Testis (tissue), 3 donors: ENCODE data around the gene C6orf52. TPM values are rescaled to one million over a fixed set of nuclear protein-coding genes. Genes with fewer than 3 reads are reported as not detected.
A peak's percentile ranks its signal among the peaks of the same experiment; 100 is the strongest.
"Not testable (repeated sequence)": the region's sequence is repeated elsewhere in the genome, so short reads cannot be mapped to it uniquely, and the experiment has no call there.

Experiments
- DNase-seq: peaks from one replicate; pipeline ENCODE4 v3.0.0-alpha.2; 2019
- H3K27ac ChIP-seq, 2 donors: fragments of 200-600 bp; sonication (generic); one replicate each; pipeline ENCODE4 v1.5.1; 2019
- H3K27me3 ChIP-seq: fragments of 200-600 bp; sonication (generic); one replicate; pipeline ENCODE4 v1.5.1; 2019
- H3K36me3 ChIP-seq: fragments of 200-600 bp; sonication (generic); one replicate; pipeline ENCODE4 v1.5.1; 2017; ENCODE audit warnings: low read depth; ENCODE audit errors: missing control alignments
- H3K4me1 ChIP-seq: fragments of 200-600 bp; sonication (generic); one replicate; pipeline ENCODE4 v1.5.1; 2019
- H3K4me3 ChIP-seq, 2 donors: fragments of 200-600 bp; sonication (generic); one replicate each; pipeline ENCODE4 v1.5.1; 2017 to 2019
- H3K9me3 ChIP-seq: fragments of 200-600 bp; sonication (generic); one replicate; pipeline ENCODE4 v1.5.1; 2017
- POLR2A ChIP-seq: fragments of 450-650 bp; IDR thresholded peaks from one replicate; pipeline ENCODE4 v1.6.1; 2017; ENCODE audit warnings: antibody characterized with exemption, mild to moderate bottlenecking, moderate library complexity
- WGBS, 2 donors: methylation state at CpG; one replicate each; pipeline ENCODE4 v1.1.5; 2018; 5-methylcytosine and 5-hydroxymethylcytosine counted together
- intact Hi-C: fragments of 100-400 bp; cut with DNase I; formaldehyde crosslinking; loops from one replicate; pipeline ENCODE4 v1.15.1; 2023; ENCODE audit warnings: low total_unique reads
- polyA plus RNA-seq: library from polyadenylated mRNA; stranded (reverse); fragments of 350-450 nt; fragmentation: Illumina TruSeq; extraction: RNeasy Lipid Tissue Mini Kit (QIAGEN cat#74804); gene quantifications from one replicate; pipeline ENCODE4 v1.2.3, GENCODE V29; 2014; ENCODE audit warnings: low read depth, low replicate concordance; ENCODE audit not compliant: insufficient read depth
- total RNA-seq, 2 donors: library from RNA; depleted of rRNA; stranded (reverse); fragments of >200 nt; gene quantifications; one replicate each; pipeline ENCODE4 v1.2.3, GENCODE V29; 2016
- TF ChIP-seq, protein P1 (sequence below), 3 experiments: fragments of 450-650 bp in 2 of 3; fragments of 200-600 bp in 1 of 3; sonication (generic) in 1 of 3; IDR thresholded peaks; one replicate each; pipeline ENCODE4 v1.5.1; 2016 to 2019; ENCODE audit warnings: antibody characterized with exemption in 3 of 3, mild to moderate bottlenecking in 2 of 3, moderate library complexity in 1 of 3

C6orf52 gene
- total and polyA plus RNA-seq, 3 donors from 2014 or later: 7.9 to 21.7 (median 14.3) TPM

DNA sequence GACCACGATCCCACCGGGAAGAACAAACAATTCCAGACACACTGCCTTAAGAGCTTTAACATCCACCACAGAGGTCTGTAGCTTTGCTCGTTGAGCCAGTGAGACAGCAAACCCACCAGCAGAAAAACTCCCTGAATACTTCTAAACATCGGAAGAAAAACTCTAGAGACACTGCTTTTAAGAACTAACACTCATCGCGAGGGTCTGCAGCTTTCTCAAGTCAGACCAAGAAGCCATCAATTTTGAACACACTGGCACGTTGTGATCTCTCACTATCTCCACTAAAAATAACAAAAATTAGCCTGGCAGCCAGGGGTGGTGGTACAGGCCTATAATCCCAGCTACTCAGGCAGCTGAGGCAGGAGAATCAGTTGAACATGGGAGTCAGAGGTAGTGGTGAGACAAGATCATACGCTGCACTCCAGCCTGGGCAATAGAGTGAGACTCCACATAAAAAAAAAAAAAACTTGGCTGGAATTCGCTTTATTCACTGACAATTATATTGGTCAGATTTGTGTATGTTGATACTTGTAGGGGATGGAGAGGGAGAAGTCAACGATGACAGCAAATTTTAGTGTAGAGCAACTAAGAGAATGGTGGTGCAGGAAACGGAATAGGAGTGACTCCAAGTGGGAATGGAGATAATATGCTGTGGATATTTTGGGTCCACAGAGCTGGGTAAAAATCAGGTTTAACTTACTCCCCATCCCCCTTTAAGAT lies 27.6 kb upstream of the C6orf52 start:
- Histone ChIP-seq H3K36me3 (no peaks in the 10 kb centered on the region), H3K4me3 (peak overlapping the region; percentile 76 to 85), H3K27ac (peak overlapping the region; percentile 66 to 92), H3K27me3 (no peaks in the 10 kb centered on the region), H3K4me1 (peaks cover 29% of the 10 kb centered on the region), H3K9me3 (no peaks in the 10 kb centered on the region)
- TF ChIP-seq, protein P1, sequence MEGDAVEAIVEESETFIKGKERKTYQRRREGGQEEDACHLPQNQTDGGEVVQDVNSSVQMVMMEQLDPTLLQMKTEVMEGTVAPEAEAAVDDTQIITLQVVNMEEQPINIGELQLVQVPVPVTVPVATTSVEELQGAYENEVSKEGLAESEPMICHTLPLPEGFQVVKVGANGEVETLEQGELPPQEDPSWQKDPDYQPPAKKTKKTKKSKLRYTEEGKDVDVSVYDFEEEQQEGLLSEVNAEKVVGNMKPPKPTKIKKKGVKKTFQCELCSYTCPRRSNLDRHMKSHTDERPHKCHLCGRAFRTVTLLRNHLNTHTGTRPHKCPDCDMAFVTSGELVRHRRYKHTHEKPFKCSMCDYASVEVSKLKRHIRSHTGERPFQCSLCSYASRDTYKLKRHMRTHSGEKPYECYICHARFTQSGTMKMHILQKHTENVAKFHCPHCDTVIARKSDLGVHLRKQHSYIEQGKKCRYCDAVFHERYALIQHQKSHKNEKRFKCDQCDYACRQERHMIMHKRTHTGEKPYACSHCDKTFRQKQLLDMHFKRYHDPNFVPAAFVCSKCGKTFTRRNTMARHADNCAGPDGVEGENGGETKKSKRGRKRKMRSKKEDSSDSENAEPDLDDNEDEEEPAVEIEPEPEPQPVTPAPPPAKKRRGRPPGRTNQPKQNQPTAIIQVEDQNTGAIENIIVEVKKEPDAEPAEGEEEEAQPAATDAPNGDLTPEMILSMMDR (IDR thresholded peaks at IDR 0.05): no peak
- no peak for TF ChIP-seq POLR2A
- intact Hi-C loops: no loop called here
- 48 to 60% methylated on average over 11 of the region's 11 CpGs for WGBS, 2 donors
- DNase-seq: no peak

DNA sequence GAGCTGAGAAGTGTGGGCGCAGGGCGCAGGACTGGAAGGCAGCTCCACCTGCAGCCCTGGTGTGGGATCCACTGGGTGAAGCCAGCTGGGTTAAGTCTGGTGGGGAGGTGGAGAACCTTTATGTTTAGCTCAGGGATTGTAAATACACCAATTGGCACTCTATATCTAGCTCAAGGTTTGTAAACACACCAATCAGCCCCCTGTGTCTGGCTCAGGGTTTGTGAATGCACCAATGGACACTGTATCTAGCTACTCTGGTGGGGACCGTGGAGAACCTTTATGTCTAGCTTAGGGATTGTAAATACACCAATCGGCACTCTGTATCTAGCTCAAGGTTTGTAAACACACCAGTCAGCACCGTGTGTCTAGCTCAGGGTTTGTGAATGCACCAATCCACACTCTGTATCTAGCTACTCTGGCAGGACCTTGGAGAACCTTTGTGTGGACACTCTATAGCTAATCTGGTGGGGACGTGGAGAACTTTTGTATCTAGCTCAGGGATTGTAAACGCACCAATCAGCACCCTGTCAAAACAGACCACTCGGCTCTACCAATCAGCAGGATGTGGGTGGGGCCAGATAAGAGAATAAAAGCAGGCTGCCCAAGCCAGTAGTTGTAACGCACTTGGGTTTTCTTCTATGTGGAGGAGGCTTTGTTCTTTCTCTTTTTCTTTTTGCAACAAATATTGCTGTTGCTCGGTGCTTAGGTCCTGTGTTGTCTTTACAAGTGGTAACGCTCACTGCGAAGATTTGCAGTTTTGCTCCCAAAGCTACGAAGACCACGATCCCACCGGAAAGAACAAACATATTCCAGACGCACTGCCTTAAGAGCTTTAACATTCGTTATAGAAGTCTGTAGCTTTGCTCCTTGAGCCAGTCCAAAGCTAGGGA lies 26.8 kb upstream of the C6orf52 start:
- intact Hi-C loops, H3K27me3 ChIP-seq, H3K36me3 ChIP-seq, H3K9me3 ChIP-seq: not testable (repeated sequence)
- DNase-seq: peak; percentile 66
- Histone ChIP-seq H3K4me3 (peak overlapping the region; percentile 59 to 85), H3K27ac (peak overlapping the region; percentile 88 to 92), H3K4me1 (peaks cover 29% of the 10 kb centered on the region)
- peak; percentile 63 for TF ChIP-seq POLR2A
- 52 to 55% methylated on average over 15 to 17 of the region's 17 CpGs for WGBS, 2 donors

GRCh38 chr6:10720265-10720959 lies 26.0 kb upstream of the C6orf52 start:
- Histone ChIP-seq H3K9me3 (no peaks in the 10 kb centered on the region), H3K4me3 (peak overlapping the region; percentile 59 to 85), H3K4me1 (peaks cover 29% of the 10 kb centered on the region), H3K27ac (peak overlapping the region; percentile 87 to 88), H3K36me3 (no peaks in the 10 kb centered on the region), H3K27me3 (no peaks in the 10 kb centered on the region)
- TF ChIP-seq, protein P1 (IDR thresholded peaks at IDR 0.05): no peak
- TF ChIP-seq POLR2A: no peak
- DNase-seq: peak; percentile 48
- WGBS, 2 donors: 31 to 55% methylated on average over 4 to 40 of the region's 49 CpGs
- intact Hi-C loops: no loop called here

DNA sequence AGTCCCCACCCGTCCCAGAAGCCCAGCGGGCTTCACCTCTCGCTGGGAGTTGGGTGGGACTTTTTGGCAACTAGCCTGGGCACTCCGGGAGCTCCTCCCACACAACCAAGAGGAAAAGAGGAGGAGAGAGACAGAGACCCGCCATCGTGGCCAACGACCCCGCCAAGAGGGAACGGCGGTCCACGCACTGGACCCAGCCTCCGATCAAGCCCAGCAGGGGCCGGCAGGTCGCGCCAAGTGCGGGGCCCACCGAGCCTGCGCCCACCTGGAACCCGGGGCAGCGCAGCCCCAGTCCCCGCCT lies 25.5 kb upstream of the C6orf52 start:
- no peak for DNase-seq
- 31 to 37% methylated on average over 8 to 21 of the region's 21 CpGs for WGBS, 2 donors
- intact Hi-C loops: no loop called here

More for the DNA sequence above, 25.5 kb upstream of the C6orf52 start:
- H3K27ac ChIP-seq: peak overlapping the region; percentile 87 to 88
- no peaks in the 10 kb centered on the region for H3K27me3 ChIP-seq
- H3K4me1 ChIP-seq: peaks cover 26% of the 10 kb centered on the region
- peak overlapping the region; percentile 59 to 85 for H3K4me3 ChIP-seq
- TF ChIP-seq, protein P1 (IDR thresholded peaks at IDR 0.05): no peak
- TF ChIP-seq POLR2A: no peak
- no peaks in the 10 kb centered on the region for H3K36me3 ChIP-seq
- no peaks in the 10 kb centered on the region for H3K9me3 ChIP-seq
